NCI-H187 (cell line): ENCODE measurements around the gene ATG4D.

Experiments
- DNase-seq, 2 experiments: peaks; one replicate each; lab custom pipeline; 2025; lab: John Stamatoyannopoulos, UW

Gene ATG4D

GRCh38 chr19:10543420-10544241, at the start of gene ATG4D:
Gene ATG4D, plus strand, starts transcription at chr19:10543904. Its CDS starts 187 bp downstream, at chr19:10544091.
- DNase-seq = peak; percentile 80 to 81

DNA sequence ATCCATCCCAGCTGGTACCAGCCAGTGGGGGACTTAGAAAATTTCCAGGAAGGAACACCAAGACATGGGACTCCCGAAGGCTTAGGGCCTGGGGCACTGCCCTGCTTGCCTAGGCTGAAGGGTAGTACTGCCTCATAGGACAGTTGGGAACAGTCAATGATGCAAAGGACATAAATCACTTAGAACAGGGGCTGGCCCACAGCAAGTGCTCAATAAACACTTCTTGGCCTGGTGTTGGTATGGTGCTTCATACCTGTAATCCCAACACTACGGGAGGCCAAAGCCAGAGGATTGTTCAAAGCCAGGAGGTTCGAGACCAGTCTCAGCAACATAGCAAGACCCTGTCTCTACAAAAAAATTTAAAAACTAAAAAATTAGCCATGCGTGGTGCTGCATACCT, 46.3 kb upstream of the ATG4D start:
- no peak for DNase-seq

DNA sequence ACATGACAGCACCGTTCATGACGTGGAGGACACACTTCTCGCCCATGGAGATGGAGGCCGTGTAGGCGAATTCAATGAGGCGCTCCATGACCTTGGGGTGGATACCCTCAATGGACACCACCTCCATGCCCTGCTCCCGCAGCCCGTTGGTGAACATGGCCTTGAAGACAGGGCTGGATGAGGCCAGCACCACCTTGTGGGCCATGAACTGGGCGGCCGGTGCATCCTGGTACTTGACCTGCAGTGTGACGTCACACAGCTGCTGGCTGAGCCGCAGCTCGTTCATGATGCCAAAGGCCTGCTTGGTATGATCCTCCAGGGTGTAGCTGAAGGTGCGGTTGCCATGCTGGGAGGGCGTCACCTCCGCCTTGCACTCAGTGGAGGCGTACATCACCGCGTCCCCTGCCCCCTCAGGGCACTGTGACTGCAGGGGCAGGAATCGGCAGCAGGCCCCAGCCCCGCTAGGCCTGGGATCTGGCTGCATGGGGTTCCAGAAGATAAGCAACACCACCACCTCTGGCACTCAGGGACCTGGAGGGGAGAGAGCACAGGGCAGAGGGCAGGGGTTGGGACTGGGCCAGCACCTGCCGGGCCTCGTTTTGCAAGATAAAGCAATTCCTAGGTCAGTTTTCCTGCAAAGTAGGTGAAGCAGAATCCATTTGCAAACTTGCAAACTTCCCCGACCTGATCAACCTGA, 44.0 kb upstream of the ATG4D start:
- no peak for DNase-seq

GRCh38 chr19:10500247-10500592, 43.5 kb upstream of the ATG4D start:
- no peak for DNase-seq

DNA sequence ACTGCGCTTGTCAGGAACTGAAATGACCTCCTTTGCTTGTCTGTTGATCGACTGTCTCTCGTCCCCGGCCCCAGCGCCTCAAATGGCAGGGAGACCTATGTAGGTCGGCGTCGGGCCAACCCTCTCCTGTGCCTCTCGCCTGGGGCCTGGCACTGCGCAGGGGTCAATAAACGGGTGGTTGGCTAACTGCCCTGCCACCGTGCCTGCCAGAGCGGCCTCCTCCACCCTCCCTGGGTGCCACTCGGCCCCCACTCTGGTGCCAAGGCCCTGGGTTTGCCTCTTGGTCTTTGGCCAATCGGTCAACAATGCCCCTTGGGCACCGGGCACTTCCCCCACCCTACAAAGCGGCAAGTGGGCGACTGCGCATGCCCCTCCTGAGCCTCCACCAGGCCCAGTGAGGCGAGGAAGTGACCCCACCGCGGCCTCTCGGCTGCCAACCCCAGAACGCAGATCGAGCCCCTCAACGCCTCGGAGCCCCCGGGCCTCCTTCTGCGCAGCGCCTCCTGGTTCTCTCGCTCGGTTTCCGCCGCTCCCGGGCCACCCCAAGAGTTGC, 41.7 kb upstream of the ATG4D start:
- no peak for DNase-seq

DNA sequence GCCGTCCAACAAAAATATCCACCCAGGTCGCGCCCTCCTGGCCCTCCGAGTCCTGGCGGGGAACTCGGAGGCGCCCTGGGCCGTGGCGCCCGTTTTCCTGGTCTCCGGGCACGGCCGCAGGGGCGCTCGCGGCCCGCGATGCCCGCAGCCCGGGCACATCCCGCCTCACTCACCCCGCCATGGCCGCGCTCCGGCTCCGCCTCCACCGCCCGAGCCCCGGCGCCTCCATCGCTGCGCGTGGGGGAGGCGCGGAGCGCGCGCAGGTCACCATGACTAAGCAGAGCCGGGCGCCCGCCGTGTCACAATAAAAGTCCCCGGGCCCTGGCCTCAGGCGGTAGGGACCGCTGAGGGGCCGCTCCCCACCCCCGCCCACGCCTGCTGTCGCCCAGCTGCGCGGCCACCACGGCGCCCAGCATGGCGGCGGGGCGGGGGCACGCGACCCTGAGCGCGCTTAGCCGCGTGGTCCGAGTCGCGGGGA, 41.1 kb upstream of the ATG4D start:
- DNase-seq = peak; percentile 66 to 73

- no peak for DNase-seq
Measured at GRCh38 chr19:10503002-10503789, 40.5 kb upstream of the ATG4D start, which contains the start of gene KEAP1. Gene KEAP1, minus strand, starts transcription at chr19:10503356. Its CDS starts 3,323 bp downstream, at chr19:10500033.

DNA sequence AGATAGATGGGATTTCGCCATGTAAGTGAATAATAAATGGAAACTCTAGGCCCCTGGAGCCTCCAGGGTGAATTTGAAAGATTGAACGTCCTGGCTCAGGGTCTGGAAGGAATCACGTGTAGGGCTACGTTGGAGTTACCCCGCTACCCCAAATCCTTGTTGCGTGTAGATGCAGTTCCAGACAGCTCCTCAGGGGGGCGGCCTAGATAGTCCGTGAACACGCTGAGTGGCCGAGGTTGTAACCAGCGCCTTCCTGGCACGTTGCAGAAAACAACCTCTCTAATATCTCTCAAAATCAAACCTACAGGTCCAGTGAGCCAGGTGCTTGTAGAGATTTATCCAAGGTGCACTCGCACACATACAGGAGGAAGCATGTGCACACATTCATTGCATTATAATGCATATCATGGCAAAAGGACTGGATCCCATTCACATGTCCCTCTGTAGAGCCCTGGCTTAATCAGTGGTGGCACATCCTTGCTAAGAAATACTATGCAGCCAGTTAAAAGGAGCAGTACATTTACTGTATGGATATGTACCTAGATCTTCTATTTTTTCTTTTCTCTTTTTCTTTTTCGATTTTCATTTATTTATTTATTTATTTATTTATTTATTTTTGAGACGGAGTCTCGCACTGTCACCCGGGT, 38.0 kb upstream of the ATG4D start:
- DNase-seq = no peak

GRCh38 chr19:10508036-10508435, 35.7 kb upstream of the ATG4D start:
- no peak for DNase-seq

DNA sequence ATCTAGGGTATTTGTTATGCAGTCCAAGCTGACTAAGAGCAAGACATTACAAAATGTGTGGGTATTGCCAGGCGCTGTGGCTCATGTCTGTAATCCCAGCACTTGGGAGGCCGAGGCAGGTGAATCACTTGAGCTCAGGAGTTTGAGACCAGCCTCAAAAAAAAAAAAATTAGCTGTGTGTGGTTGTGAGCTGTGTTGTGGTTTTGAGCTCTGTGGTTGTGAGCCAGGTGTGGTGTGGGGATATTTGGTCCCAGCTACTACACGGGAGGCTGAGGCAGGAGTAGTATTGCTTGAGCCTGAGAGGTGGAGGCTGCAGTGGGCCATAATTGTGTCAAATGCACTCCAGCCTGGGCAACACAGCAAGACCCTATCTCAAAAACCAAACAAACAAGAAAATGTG, 35.0 kb upstream of the ATG4D start:
- no peak for DNase-seq

GRCh38 chr19:10510301-10510802, 33.4 kb upstream of the ATG4D start:
- no peak for DNase-seq

GRCh38 chr19:10513223-10513622, 30.5 kb upstream of the ATG4D start:
- no peak for DNase-seq

- DNase-seq = no peak
Measured at GRCh38 chr19:10514211-10515145, 29.2 kb upstream of the ATG4D start.

- DNase-seq = no peak
Measured at GRCh38 chr19:10516064-10516385, 27.7 kb upstream of the ATG4D start.

- no peak for DNase-seq
Measured at GRCh38 chr19:10516671-10517286, 26.9 kb upstream of the ATG4D start.

DNA sequence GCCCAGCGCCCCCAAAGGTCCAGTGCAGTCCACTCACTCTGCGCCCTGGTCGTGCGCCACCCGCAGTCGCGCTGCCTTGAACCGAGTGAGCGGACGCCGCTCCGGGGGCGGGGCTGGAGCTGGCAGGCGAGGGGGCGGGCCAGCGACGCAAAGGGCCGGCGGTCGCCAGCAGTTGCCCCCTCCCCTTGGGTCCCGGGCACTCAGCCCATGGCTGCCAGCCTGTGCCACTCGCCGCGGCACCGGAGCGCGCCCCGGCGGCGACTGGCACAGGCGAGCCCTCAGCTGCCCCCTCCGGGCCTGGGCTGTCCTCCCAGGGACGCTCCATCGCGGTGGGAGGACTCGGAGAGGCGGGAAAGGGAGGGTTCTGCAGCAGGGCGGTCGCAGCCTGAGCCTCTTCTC, 26.3 kb upstream of the ATG4D start, which contains the start of gene S1PR5:
Gene S1PR5 (minus strand): TSS at position 87 of the 399 bp plus-strand sequence. CDS start 2,436 bp downstream, outside the sequence.
- no peak for DNase-seq

DNA sequence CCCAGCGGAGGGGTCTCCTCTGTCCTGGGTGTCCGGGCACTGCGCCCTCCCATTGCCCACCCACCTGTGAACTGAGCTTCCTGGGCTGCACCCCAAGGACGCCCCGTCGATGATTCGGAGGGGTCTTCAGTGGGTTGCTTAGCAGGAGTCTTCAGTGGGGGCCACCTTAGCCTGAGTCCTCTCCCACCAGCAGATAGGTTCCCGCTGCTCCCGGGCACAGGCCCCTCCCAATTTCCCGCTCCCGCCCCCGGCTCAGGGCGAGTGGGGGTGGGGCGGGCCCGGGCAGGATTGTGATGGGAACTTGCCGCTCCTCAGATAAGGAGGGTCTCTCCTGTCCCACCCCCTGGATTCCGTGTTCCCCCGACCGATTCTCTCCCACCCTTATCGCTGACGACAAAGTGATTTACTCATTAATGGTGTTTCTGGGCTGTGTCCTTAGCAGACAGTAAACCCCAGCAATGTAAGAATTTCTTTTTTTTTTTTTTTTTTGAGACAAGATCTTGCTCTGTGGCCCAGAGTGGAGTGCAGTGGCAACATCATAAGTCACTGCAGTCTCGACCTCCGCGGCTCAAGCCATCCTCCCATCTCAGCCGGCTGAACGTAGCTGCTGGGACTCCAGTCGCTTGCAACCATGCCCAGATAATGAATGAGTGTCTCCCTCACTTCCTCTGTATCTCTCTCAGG, 25.8 kb upstream of the ATG4D start:
- DNase-seq = no peak

GRCh38 chr19:10518444-10519361, 25.0 kb upstream of the ATG4D start:
- no peak for DNase-seq
